Peyer's patch (tissue), 4 donors: Measurements from ENCODE around the gene MTG1. TPM values are rescaled to one million over a fixed set of nuclear protein-coding genes. Genes with fewer than 3 reads are reported as not detected.
A peak's percentile ranks its signal among the peaks of the same experiment; 100 is the strongest.

ENCODE experiments used
- DNase-seq, 3 donors: peaks; one replicate each; pipeline ENCODE4 v3.0.0-alpha.2; 2017 to 2019
- H3K27ac ChIP-seq, 4 donors: fragments of 200-600 bp; sonication (generic); one replicate each; pipeline ENCODE4 v1.5.1; 2016 to 2019
- H3K27me3 ChIP-seq, 2 donors: fragments of 200-600 bp; sonication (generic); one replicate each; pipeline ENCODE4 v1.5.1; 2019
- H3K36me3 ChIP-seq, 3 donors: fragments of 200-600 bp; sonication (generic); one replicate each; pipeline ENCODE4 v1.5.1; 2016 to 2019
- H3K4me1 ChIP-seq, 4 donors: fragments of 200-600 bp; sonication (generic); one replicate each; pipeline ENCODE4 v1.5.1; 2016 to 2019
- H3K4me3 ChIP-seq, 4 donors: fragments of 200-600 bp; sonication (generic); 1 replicate in 3 of 4; 2 replicates in 1 of 4; pipeline ENCODE4 v1.5.1; 2016 to 2019; ENCODE audit warnings: mild to moderate bottlenecking in 1 of 4
- H3K9me3 ChIP-seq, 4 donors: fragments of 200-600 bp; sonication (generic); one replicate each; pipeline ENCODE4 v1.5.1; 2016 to 2019; ENCODE audit warnings: mild to moderate bottlenecking in 1 of 4
- POLR2A ChIP-seq, 2 donors: fragments of 450-650 bp; IDR thresholded peaks; one replicate each; pipeline ENCODE4 v1.5.1; 2017; ENCODE audit warnings: antibody characterized with exemption in 2 of 2, mild to moderate bottlenecking in 2 of 2, moderate library complexity in 2 of 2
- total RNA-seq, 4 donors: library from RNA; depleted of rRNA; stranded (reverse); fragments of >200 nt; gene quantifications; one replicate each; pipeline ENCODE4 v1.1.0, GENCODE V29; 2016
- TF ChIP-seq, protein P1 (sequence below), 6 experiments: fragments of 450-650 bp in 4 of 6; fragments of 200-600 bp in 2 of 6; sonication (generic) in 1 of 6; IDR thresholded peaks; one replicate each; pipeline ENCODE4 v1.5.1; 2017 to 2019; ENCODE audit warnings: antibody characterized with exemption in 6 of 6, mild to moderate bottlenecking in 3 of 6, moderate library complexity in 1 of 6

MTG1 gene
- 100 to 1,000 TPM in 3 of 4 donors, 10 to 100 TPM in 1; 44.7 to 110 (median 103) TPM for total RNA-seq

DNA sequence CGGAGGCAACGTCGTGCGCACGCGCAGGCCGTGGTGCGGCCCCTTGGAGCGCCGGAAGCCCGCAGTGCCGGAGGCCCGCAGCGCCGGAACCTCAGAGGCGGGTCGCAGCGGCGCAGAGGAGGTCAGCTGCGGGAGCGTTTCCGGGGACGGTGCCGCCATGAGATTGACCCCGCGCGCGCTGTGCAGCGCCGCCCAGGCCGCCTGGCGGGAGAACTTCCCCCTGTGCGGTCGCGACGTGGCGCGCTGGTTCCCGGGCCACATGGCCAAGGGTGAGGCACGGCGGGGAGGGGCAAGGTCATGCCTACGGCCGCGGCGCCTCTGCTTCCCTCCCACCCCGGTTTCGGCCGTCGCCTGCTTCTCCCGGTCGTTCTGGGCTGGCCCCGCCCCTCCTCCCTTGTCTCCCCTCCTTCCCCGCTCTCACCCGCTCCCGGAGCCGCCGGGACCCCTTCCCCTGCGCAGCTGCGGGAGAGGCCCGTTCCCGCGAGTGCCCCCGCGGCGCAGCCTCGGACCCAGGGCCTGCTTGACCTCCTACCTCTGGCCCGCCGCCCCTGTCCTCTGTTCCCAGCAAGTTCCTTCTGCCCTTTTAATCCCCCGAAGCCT, at the start of gene MTG1:
TSS of gene MTG1 (plus strand) at position 94 of the 600 bp plus-strand sequence. CDS start at position 158, 64 bp downstream.
- Histone ChIP-seq H3K27ac (peak within 1 kb of the TSS; percentile 85 to 90 (median 88)), H3K4me1 (peaks cover 0 to 15% (median 9%) of the 10 kb centered on the region in 4 donors), H3K36me3 (peaks cover 0 to 47% (median 0%) of the 10 kb centered on the region in 3 donors), H3K9me3 (no peaks in the 10 kb centered on the region), H3K4me3 (peak within 1 kb of the TSS; percentile 70 to 84 (median 74)), H3K27me3 (no peaks in the 10 kb centered on the region)
- peak; percentile 88 to 97 (median 96) for DNase-seq
- TF ChIP-seq, protein P1, sequence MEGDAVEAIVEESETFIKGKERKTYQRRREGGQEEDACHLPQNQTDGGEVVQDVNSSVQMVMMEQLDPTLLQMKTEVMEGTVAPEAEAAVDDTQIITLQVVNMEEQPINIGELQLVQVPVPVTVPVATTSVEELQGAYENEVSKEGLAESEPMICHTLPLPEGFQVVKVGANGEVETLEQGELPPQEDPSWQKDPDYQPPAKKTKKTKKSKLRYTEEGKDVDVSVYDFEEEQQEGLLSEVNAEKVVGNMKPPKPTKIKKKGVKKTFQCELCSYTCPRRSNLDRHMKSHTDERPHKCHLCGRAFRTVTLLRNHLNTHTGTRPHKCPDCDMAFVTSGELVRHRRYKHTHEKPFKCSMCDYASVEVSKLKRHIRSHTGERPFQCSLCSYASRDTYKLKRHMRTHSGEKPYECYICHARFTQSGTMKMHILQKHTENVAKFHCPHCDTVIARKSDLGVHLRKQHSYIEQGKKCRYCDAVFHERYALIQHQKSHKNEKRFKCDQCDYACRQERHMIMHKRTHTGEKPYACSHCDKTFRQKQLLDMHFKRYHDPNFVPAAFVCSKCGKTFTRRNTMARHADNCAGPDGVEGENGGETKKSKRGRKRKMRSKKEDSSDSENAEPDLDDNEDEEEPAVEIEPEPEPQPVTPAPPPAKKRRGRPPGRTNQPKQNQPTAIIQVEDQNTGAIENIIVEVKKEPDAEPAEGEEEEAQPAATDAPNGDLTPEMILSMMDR (IDR thresholded peaks at IDR 0.05): peak in 5 of 6 experiments; percentile 17 to 64 (median 52)
- TF ChIP-seq POLR2A (IDR thresholded peaks at IDR 0.05): peak; percentile 71 to 72

DNA sequence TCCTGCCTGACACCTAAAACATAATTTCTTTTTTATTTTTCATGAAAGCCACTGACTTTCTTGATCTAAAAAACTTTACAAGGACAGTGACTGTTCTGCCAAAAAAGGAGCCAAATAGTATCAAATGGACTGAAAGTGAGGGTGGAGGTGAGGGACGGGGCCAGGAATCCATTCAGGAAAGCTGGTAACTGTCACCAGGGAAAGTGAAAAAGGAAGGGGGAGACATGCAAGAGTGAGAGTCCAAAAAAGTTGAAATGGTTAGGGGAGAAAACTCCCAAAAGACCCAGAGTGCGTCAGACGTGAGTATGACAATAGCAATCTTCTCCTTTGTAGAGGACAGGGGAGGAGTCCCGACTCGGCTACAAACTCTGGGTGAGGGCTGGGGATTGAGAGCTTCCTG, 49.7 kb upstream of the MTG1 start:
- Histone ChIP-seq H3K4me1 (peaks cover 0 to 21% (median 0%) of the 10 kb centered on the region in 4 donors), H3K27ac (no peak overlapping the region), H3K4me3 (no peak overlapping the region), H3K27me3 (no peaks in the 10 kb centered on the region), H3K36me3 (no peaks in the 10 kb centered on the region), H3K9me3 (no peaks in the 10 kb centered on the region)
- TF ChIP-seq, protein P1 (IDR thresholded peaks at IDR 0.05): no peak
- TF ChIP-seq POLR2A (IDR thresholded peaks at IDR 0.05): no peak
- no peak for DNase-seq

- TF ChIP-seq, protein P1 (IDR thresholded peaks at IDR 0.05): no peak
- TF ChIP-seq POLR2A (IDR thresholded peaks at IDR 0.05): no peak
- Histone ChIP-seq H3K36me3 (peaks cover 0 to 6% (median 0%) of the 10 kb centered on the region in 3 donors), H3K4me3 (no peak overlapping the region), H3K9me3 (no peaks in the 10 kb centered on the region), H3K27me3 (no peaks in the 10 kb centered on the region), H3K4me1 (peaks cover 0 to 21% (median 0%) of the 10 kb centered on the region in 4 donors), H3K27ac (peak overlapping the region in 1 of 4 donors; percentile 23)
- no peak for DNase-seq
These were observed 47.5 kb upstream of the MTG1 start for GRCh38 chr10:133346413-133346812.

DNA sequence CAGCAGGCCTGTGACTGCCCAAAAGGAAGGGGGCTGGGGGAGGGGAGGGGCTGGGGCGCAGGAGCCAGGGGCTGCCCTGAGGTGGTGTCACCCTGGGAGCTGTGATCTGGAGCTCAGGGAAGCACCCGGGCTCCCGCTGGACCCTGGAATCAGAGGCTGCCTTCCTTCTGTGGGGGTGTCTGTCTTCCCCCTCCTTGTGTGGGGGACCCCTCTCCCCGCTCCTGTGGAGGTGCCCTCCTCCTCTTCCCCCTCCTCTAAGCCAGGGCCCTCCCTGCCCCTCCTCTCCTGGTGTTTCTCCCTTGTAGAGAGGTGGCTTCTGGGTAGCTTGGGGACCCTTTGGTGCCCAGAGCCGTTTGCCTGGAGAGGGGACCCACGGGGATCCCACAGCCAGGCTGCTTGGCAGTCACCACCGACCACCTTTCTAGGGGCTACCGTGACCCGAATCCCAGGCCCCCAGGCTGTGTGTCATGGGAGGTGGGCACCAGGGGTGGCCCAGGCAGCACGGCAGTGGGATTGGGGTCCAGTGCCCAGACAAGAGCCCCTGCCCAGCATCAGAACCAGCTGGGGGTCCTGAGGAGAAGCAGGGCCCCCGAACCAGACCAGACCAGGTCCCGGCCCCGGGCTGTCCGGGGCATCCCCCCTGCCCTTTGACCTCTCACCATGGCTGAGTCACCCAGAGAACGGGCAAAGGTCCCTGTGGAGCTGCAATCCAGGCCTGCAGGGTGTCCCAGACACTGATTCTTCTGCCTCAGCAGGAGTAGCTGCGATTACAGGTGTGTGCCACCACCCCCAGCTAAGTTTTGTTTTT, 46.0 kb upstream of the MTG1 start:
- TF ChIP-seq, protein P1 (IDR thresholded peaks at IDR 0.05): peak in 2 of 6 experiments; percentile 34 to 51
- peak; percentile 35 to 55 for TF ChIP-seq POLR2A (IDR thresholded peaks at IDR 0.05)
- peaks cover 0 to 17% (median 0%) of the 10 kb centered on the region in 3 donors for H3K36me3 ChIP-seq
- no peaks in the 10 kb centered on the region for H3K27me3 ChIP-seq
- peaks cover 0 to 21% (median 0%) of the 10 kb centered on the region in 4 donors for H3K4me1 ChIP-seq
- H3K27ac ChIP-seq: peak overlapping the region in 3 of 4 donors; percentile 87 to 96 (median 90)
- H3K4me3 ChIP-seq: peak overlapping the region in 3 of 4 donors; percentile 28 to 68 (median 57)
- H3K9me3 ChIP-seq: no peaks in the 10 kb centered on the region
- DNase-seq: peak in 2 of 3 donors; percentile 84 to 88

DNA sequence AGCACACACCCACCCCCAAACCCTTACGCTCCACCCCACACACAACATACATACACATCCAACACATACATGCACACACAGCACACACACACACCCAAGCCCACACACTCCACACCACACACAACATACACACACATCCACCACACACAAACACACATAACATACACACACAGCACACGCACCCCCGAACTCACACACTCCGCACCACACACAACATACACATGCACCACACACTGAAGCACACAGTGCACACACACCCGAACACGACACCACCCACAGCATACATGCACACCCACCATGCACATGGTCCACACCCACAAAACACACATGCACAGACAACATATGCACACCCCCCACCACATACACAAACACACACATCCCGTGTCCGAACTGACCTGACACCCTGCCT, 44.8 kb upstream of the MTG1 start:
- Histone ChIP-seq H3K27ac (peak overlapping the region in 1 of 4 donors; percentile 28), H3K4me3 (peak overlapping the region in 2 of 4 donors; percentile 14 to 57), H3K9me3 (no peaks in the 10 kb centered on the region), H3K4me1 (peaks cover 0 to 16% (median 0%) of the 10 kb centered on the region in 4 donors), H3K36me3 (peaks cover 0 to 17% (median 0%) of the 10 kb centered on the region in 3 donors), H3K27me3 (no peaks in the 10 kb centered on the region)
- TF ChIP-seq, protein P1 (IDR thresholded peaks at IDR 0.05): no peak
- no peak for TF ChIP-seq POLR2A (IDR thresholded peaks at IDR 0.05)
- DNase-seq: no peak
